Measurements from ENCODE around the gene C1QTNF12.

Gene C1QTNF12

GRCh38 chr1:1206966-1207531 is 39.5 kb downstream of the C1QTNF12 start:
- Histone ChIP-seq H3K36me3 (ENCODE audit: control insufficient read depth in 5 of 5, insufficient read depth in 5 of 5, low read length in 5 of 5) (no peaks in the 10 kb centered on the region), H3K4me3 (ENCODE audit: low read depth in 1 of 5, low read length in 5 of 5) (peak overlapping the region in 1 of 5 donors; percentile 56), H3K4me1 (ENCODE audit: control insufficient read depth in 5 of 5, insufficient read depth in 5 of 5, low read length in 5 of 5) (peaks cover 0 to 40% (median 32%) of the 10 kb centered on the region in 5 donors), H3K27ac (ENCODE audit: low read depth, low read length) (no peak overlapping the region), H3K9me3 (ENCODE audit: control insufficient read depth in 5 of 5, low read length in 5 of 5) (no peaks in the 10 kb centered on the region), H3K27me3 (ENCODE audit: control insufficient read depth in 5 of 5, insufficient read depth in 4 of 5, low read length in 5 of 5) (peaks cover 25 to 43% (median 39%) of the 10 kb centered on the region in 5 donors), H3K9ac (ENCODE audit: low read length in 5 of 5) (no peak overlapping the region)

- peaks cover 0 to 34% (median 30%) of the 10 kb centered on the region in 5 donors for H3K4me1 ChIP-seq (ENCODE audit: control insufficient read depth in 5 of 5, insufficient read depth in 5 of 5, low read length in 5 of 5)
- peak within 1 kb of the TSS in 3 of 5 donors; percentile 17 to 56 (median 48) for H3K4me3 ChIP-seq (ENCODE audit: low read depth in 1 of 5, low read length in 5 of 5)
- no peak within 1 kb of the TSS for H3K27ac ChIP-seq (ENCODE audit: low read depth, low read length)
- no peaks in the 10 kb centered on the region for H3K9me3 ChIP-seq (ENCODE audit: control insufficient read depth in 5 of 5, low read length in 5 of 5)
- no peaks in the 10 kb centered on the region for H3K36me3 ChIP-seq (ENCODE audit: control insufficient read depth in 5 of 5, insufficient read depth in 5 of 5, low read length in 5 of 5)
- peaks cover 25 to 43% (median 39%) of the 10 kb centered on the region in 5 donors for H3K27me3 ChIP-seq (ENCODE audit: control insufficient read depth in 5 of 5, insufficient read depth in 4 of 5, low read length in 5 of 5)
- peak within 1 kb of the TSS in 1 of 5 donors; percentile 30 for H3K9ac ChIP-seq (ENCODE audit: low read length in 5 of 5)
Measured at GRCh38 chr1:1206376-1206965, 40.1 kb downstream of the C1QTNF12 start, which contains the start of gene TNFRSF18. TNFRSF18 (minus strand) TSS chr1:1206592; CDS start chr1:1206571, 21 bp downstream.

GRCh38 chr1:1205769-1206375 is 40.6 kb downstream of the C1QTNF12 start:
- peak overlapping the region in 1 of 5 donors; percentile 30 for H3K9ac ChIP-seq (ENCODE audit: low read length in 5 of 5)
- H3K4me3 ChIP-seq (ENCODE audit: low read depth in 1 of 5, low read length in 5 of 5): peak overlapping the region in 3 of 5 donors; percentile 17 to 56 (median 48)

GRCh38 chr1:1204998-1205768 is 41.3 kb downstream of the C1QTNF12 start:
- no peaks in the 10 kb centered on the region for H3K9me3 ChIP-seq (ENCODE audit: control insufficient read depth in 5 of 5, low read length in 5 of 5)
- H3K36me3 ChIP-seq (ENCODE audit: control insufficient read depth in 5 of 5, insufficient read depth in 5 of 5, low read length in 5 of 5): no peaks in the 10 kb centered on the region
- peaks cover 0 to 37% (median 30%) of the 10 kb centered on the region in 5 donors for H3K4me1 ChIP-seq (ENCODE audit: control insufficient read depth in 5 of 5, insufficient read depth in 5 of 5, low read length in 5 of 5)
- H3K27me3 ChIP-seq (ENCODE audit: control insufficient read depth in 5 of 5, insufficient read depth in 4 of 5, low read length in 5 of 5): peaks cover 28 to 43% (median 40%) of the 10 kb centered on the region in 5 donors
- no peak overlapping the region for H3K27ac ChIP-seq (ENCODE audit: low read depth, low read length)
- no peak overlapping the region for H3K9ac ChIP-seq (ENCODE audit: low read length in 5 of 5)
- H3K4me3 ChIP-seq (ENCODE audit: low read depth in 1 of 5, low read length in 5 of 5): no peak overlapping the region

More at GRCh38 chr1:1205769-1206375, 40.6 kb downstream of the C1QTNF12 start:
- H3K36me3 ChIP-seq (ENCODE audit: control insufficient read depth in 5 of 5, insufficient read depth in 5 of 5, low read length in 5 of 5): no peaks in the 10 kb centered on the region
- peaks cover 25 to 43% (median 39%) of the 10 kb centered on the region in 5 donors for H3K27me3 ChIP-seq (ENCODE audit: control insufficient read depth in 5 of 5, insufficient read depth in 4 of 5, low read length in 5 of 5)
- H3K9me3 ChIP-seq (ENCODE audit: control insufficient read depth in 5 of 5, low read length in 5 of 5): no peaks in the 10 kb centered on the region
- H3K4me1 ChIP-seq (ENCODE audit: control insufficient read depth in 5 of 5, insufficient read depth in 5 of 5, low read length in 5 of 5): peaks cover 0 to 32% (median 27%) of the 10 kb centered on the region in 5 donors
- no peak overlapping the region for H3K27ac ChIP-seq (ENCODE audit: low read depth, low read length)

- Histone ChIP-seq H3K27ac (ENCODE audit: low read depth, low read length) (no peak overlapping the region), H3K4me3 (ENCODE audit: low read depth in 1 of 5, low read length in 5 of 5) (no peak overlapping the region), H3K36me3 (ENCODE audit: control insufficient read depth in 5 of 5, insufficient read depth in 5 of 5, low read length in 5 of 5) (no peaks in the 10 kb centered on the region), H3K4me1 (ENCODE audit: control insufficient read depth in 5 of 5, insufficient read depth in 5 of 5, low read length in 5 of 5) (peaks cover 0 to 42% (median 30%) of the 10 kb centered on the region in 5 donors), H3K9ac (ENCODE audit: low read length in 5 of 5) (no peak overlapping the region), H3K27me3 (ENCODE audit: control insufficient read depth in 5 of 5, insufficient read depth in 4 of 5, low read length in 5 of 5) (peaks cover 28 to 40% (median 39%) of the 10 kb centered on the region in 5 donors), H3K9me3 (ENCODE audit: control insufficient read depth in 5 of 5, low read length in 5 of 5) (no peaks in the 10 kb centered on the region)
Measured at GRCh38 chr1:1204425-1204920, 42.0 kb downstream of the C1QTNF12 start.

GRCh38 chr1:1203561-1204424 is 42.7 kb downstream of the C1QTNF12 start:
- peaks cover 28 to 42% (median 38%) of the 10 kb centered on the region in 5 donors for H3K27me3 ChIP-seq (ENCODE audit: control insufficient read depth in 5 of 5, insufficient read depth in 4 of 5, low read length in 5 of 5)
- H3K9me3 ChIP-seq (ENCODE audit: control insufficient read depth in 5 of 5, low read length in 5 of 5): no peaks in the 10 kb centered on the region

GRCh38 chr1:1202831-1203560 is 43.5 kb downstream of the C1QTNF12 start:
- Histone ChIP-seq H3K27ac (ENCODE audit: low read depth, low read length) (no peak overlapping the region), H3K4me1 (ENCODE audit: control insufficient read depth in 5 of 5, insufficient read depth in 5 of 5, low read length in 5 of 5) (peaks cover 0 to 30% (median 20%) of the 10 kb centered on the region in 5 donors), H3K4me3 (ENCODE audit: low read depth in 1 of 5, low read length in 5 of 5) (no peak overlapping the region), H3K36me3 (ENCODE audit: control insufficient read depth in 5 of 5, insufficient read depth in 5 of 5, low read length in 5 of 5) (no peaks in the 10 kb centered on the region), H3K9me3 (ENCODE audit: control insufficient read depth in 5 of 5, low read length in 5 of 5) (no peaks in the 10 kb centered on the region), H3K27me3 (ENCODE audit: control insufficient read depth in 5 of 5, insufficient read depth in 4 of 5, low read length in 5 of 5) (peaks cover 26 to 42% (median 38%) of the 10 kb centered on the region in 5 donors), H3K9ac (ENCODE audit: low read length in 5 of 5) (no peak overlapping the region)

More at GRCh38 chr1:1203561-1204424, 42.7 kb downstream of the C1QTNF12 start:
- Histone ChIP-seq H3K27ac (ENCODE audit: low read depth, low read length) (no peak overlapping the region), H3K9ac (ENCODE audit: low read length in 5 of 5) (no peak overlapping the region), H3K4me3 (ENCODE audit: low read depth in 1 of 5, low read length in 5 of 5) (no peak overlapping the region), H3K36me3 (ENCODE audit: control insufficient read depth in 5 of 5, insufficient read depth in 5 of 5, low read length in 5 of 5) (no peaks in the 10 kb centered on the region), H3K4me1 (ENCODE audit: control insufficient read depth in 5 of 5, insufficient read depth in 5 of 5, low read length in 5 of 5) (peaks cover 0 to 37% (median 28%) of the 10 kb centered on the region in 5 donors)

GRCh38 chr1:1200876-1201810 is 45.4 kb downstream of the C1QTNF12 start:
- Histone ChIP-seq H3K27ac (ENCODE audit: low read depth, low read length) (no peak overlapping the region), H3K27me3 (ENCODE audit: control insufficient read depth in 5 of 5, insufficient read depth in 4 of 5, low read length in 5 of 5) (peaks cover 17 to 32% (median 26%) of the 10 kb centered on the region in 5 donors), H3K9ac (ENCODE audit: low read length in 5 of 5) (peak overlapping the region in 1 of 5 donors; percentile 14), H3K4me1 (ENCODE audit: control insufficient read depth in 5 of 5, insufficient read depth in 5 of 5, low read length in 5 of 5) (peaks cover 0 to 19% (median 7%) of the 10 kb centered on the region in 5 donors), H3K9me3 (ENCODE audit: control insufficient read depth in 5 of 5, low read length in 5 of 5) (peaks cover 0 to 5% (median 0%) of the 10 kb centered on the region in 5 donors), H3K36me3 (ENCODE audit: control insufficient read depth in 5 of 5, insufficient read depth in 5 of 5, low read length in 5 of 5) (no peaks in the 10 kb centered on the region), H3K4me3 (ENCODE audit: low read depth in 1 of 5, low read length in 5 of 5) (peak overlapping the region in 2 of 5 donors; percentile 44 to 45)

Measured in subcutaneous abdominal adipose tissue (tissue), 5 donors.